Stimulated activated CD4-positive, alpha-beta T cell treated with anti-CD3 and anti-CD28 coated beads, Interleukin-2, amount 100 ng/mL, for 24 hours (primary cell): Measurements from ENCODE around the gene PRKN.

ENCODE experiments used
- DNase-seq, 2 donors: peaks; one replicate each; pipeline ENCODE4 v3.0.0-alpha.2; 2020

Gene PRKN

DNA sequence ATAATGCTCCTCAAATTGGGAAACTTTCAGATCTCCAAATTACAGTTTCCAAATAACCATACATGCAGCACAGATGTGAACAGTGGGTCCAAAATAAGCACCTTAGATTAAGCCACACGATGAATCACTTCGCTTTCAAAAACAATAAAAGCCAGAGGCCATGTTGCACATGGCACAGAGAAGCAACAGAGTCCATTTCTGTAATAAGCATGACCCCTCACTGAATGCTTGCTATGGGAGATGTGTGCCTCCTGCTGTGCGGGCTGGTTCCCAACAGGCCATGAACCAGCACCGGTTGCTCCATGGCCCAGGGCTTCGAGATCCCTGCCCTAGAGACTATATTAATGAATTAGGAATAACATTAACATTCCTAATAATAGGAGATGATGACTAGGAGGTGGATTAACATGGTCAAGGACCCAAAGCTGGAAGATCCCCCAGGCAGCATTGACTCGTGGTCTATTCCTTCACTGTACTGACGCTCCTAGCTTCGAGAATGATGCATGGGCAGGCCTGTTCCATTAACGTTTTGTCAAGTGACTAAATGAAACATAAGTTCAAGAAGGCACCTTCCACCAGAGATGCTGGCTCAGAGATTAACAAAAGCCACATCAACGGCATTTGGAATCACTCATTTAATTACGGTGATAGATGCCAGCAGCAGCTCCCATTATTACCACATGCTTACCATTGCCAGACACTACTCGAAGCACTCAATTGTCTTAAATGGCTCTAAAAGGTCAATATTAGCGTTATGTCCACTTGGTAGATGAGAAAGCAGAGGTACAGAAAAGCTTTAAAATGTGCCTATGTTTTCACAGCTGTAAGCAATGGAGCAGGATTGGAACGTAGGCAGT is 983.1 kb downstream of the PRKN start:
- no peak for DNase-seq

DNA sequence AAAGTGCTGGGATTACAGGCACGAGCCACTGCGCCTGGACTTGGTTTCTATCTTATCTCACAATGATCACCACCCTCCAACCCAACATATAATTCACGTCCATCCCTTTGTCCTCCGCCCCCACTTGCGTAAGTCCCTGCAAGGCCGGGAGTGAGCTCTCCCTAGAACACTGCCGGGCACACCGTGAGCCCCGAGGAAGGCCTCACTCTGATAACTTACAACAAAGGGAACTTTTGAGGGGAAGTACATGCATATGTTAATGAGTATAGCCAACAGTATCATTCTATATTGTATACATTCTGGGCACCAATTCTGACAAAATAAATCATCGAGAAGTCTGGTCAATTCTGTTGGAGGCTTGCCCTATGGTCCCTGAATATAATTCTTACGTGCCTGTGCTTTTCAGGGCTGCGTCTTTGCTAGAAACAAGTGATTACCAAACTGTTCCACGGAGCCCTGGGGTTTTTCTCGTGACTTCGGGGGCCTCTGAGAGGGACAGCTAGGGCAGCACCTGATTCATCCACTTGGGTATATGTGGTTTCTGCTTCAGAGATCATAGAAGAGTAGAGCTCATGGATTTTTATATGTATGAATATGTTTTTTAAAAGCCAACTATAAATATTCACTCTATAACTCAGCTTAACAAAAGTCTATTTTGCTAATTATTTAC is 983.9 kb downstream of the PRKN start:
- DNase-seq: no peak

DNA sequence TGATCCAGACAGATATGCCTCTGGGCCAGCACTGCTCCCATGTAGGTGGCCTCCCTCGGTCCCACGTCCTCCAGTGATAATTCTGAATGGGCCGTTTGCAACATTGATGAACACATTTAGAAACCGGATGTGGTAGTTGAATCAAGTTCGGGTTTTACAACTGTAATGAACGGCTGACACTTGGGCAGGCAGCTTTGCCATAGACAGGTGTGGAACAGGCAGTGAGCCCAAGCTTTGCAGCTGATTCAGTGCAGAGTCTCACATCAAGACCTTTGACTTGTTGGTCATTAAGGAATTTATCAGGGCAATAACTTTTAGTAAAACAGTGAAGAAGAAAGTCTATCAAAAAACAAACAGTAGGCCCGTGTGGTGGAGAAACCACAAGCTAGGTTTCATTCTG is 987.1 kb downstream of the PRKN start:
- DNase-seq: no peak

DNA sequence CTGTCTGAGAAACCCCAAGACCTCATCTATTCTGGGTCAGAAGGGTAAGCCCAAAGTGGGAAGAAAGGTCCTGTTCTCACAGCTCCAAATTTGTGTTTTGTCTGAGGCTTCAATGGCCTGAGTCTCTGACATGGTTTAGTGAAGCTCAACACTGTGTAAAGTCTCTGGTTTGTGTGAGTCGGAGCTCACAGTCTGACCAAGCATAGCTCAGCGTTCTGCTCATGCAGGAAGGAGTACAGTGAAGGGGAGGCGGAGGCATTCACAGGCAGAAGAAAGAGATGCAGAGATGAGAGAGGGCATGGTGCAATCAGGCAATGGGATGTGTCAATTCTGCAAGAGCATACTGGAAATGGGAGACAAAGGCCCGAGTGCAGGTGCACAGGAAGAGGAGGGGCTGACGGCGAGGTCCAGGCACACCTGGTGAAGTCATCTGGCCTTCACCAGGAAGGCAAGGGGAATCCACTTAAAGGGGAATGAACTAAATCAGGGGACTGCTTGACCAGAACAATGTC is 990.7 kb downstream of the PRKN start:
- DNase-seq: no peak

DNA sequence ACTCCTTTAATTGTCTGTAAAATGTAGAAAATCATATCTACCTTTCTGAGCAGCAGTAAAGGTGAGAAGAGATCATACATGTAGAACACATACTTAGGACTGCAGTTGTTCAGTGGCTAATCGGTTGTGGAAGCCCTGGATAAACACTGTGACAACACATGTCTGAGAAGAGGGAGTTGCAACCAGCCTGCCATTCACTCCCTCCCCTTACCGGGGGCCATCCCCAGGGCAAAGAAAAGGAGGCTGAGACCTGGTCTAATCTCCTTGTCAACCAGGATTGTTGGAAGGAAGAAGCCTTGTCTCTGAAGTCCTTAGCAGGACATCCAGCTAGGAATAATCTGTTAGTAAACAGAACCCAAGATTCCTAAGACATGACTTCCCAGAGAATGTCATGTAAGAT is 991.2 kb downstream of the PRKN start:
- no peak for DNase-seq

DNA sequence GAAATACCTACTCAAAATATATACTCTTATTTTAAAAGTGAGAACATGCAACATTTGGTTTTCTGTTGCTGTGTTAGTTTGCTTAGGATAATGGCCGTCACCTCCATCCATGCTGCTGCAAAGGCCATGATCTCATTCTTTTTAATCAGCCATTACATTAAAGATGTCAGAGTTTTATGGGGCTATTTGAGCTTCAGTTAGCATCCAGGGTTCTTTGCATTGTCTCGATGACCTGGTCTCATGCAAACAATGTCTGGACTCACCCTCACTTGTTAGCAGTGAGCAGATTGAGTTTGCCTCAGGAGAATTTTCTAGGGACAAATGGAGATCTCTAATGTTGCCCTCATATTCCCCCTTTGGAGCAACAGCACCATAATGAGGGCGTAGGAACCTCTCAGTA is 995.0 kb downstream of the PRKN start:
- DNase-seq: no peak

- no peak for DNase-seq
Observed at GRCh38 chr6:161727083-161727833, 1000.3 kb downstream of the PRKN start.

- no peak for DNase-seq
Observed at GRCh38 chr6:161722394-161722793, 1005.2 kb downstream of the PRKN start.

- no peak for DNase-seq
Observed at GRCh38 chr6:161721511-161721910, 1006.1 kb downstream of the PRKN start.

- DNase-seq: no peak
Observed at GRCh38 chr6:161716176-161716575, 1011.4 kb downstream of the PRKN start.

DNA sequence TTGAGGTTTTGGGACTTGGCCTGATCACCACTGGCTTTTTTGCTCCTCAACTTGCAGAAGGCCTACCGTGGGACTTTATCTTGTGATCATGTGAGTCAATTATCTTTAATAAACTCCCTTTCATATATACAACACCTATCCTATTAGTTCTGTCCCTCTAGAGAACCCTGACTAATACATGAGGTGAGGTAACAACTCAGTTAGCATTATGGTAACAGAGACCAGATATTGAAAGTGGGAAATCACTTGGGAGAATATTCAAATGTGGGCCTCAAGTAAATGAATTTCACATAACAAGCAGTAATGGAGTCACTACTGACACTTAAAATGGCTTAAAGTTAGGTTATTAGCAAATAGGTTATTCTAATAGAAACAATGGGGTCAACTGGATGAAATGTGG is 1015.6 kb downstream of the PRKN start:
- no peak for DNase-seq

- no peak for DNase-seq
Observed at GRCh38 chr6:161711515-161711914, 1016.1 kb downstream of the PRKN start.

- no peak for DNase-seq
Observed at GRCh38 chr6:161710698-161711097, 1016.9 kb downstream of the PRKN start.

- DNase-seq: no peak
Observed at GRCh38 chr6:161701056-161701455, 1026.5 kb downstream of the PRKN start.

GRCh38 chr6:161696801-161697200 is 1030.8 kb downstream of the PRKN start:
- DNase-seq: no peak

- DNase-seq: no peak
Observed at GRCh38 chr6:161694995-161695394, 1032.6 kb downstream of the PRKN start.

GRCh38 chr6:161686655-161687054 is 1040.9 kb downstream of the PRKN start:
- DNase-seq: no peak

- DNase-seq: no peak
Observed at GRCh38 chr6:161684731-161685475, 1042.7 kb downstream of the PRKN start.

DNA sequence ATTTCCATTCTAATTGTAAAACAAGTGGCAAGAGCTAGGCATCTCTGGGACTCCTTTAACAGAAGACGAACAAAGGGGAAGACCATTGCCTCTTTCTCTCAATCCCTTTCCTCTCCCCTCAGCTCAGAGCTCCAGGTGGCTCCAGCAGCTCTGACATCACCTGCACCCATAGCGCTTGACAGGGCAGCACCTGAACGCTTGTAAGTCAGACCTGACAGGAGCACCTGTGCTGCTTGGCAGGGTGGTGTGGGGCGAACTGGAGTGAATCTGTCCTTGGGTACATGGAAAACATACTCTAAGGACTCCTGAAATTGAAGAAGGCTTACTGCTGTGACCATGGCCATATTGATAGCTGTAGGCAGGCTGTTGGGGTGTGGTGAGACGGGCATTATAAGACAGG is 1044.2 kb downstream of the PRKN start:
- no peak for DNase-seq

- DNase-seq: no peak
Observed at GRCh38 chr6:161682982-161683381, 1044.6 kb downstream of the PRKN start.

DNA sequence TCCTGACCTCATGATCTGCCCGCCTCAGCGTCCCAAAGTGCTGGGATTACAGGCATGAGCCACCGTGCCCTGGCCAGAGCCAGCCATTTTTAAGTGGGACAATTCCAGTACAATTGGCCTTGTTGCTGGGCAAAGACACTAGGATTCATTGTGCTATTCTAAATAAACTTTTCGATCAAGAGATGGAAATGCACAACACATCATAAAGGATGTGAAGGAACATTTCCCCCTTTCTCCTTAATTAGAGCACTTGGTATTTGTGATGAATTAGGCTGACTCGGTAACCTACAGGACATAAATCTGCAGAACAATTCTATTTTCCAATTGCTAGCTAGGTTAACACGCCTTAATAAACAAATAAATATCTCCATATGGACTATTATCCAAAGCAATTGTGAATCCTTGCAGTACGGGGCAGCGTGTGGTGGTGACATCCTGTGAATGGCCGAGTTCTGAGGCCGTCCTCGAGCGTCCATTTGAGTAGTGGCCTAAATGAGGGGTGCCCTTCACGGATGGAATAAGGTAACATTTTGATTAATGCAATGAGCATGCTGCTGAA is 1047.5 kb downstream of the PRKN start:
- no peak for DNase-seq

- no peak for DNase-seq
Observed at GRCh38 chr6:161677188-161677587, 1050.4 kb downstream of the PRKN start.
